Tibial artery (tissue), 4 donors: Measurements from ENCODE around the gene SLC12A2.

ENCODE experiments used
- DNase-seq, 2 donors: peaks; one replicate each; pipeline ENCODE4 v3.0.0-alpha.2; 2019
- H3K27ac ChIP-seq, 2 donors: fragments of 200-600 bp; sonication (generic) in 1 of 2; 1 replicate in 1 of 2; 2 replicates in 1 of 2; pipeline ENCODE4 v1.5.1; 2018 to 2019; ENCODE audit warnings: mild to moderate bottlenecking in 1 of 2
- H3K27me3 ChIP-seq, 2 donors: fragments of 200-600 bp; sonication (generic) in 1 of 2; one replicate each; pipeline versions ENCODE4 v1.5.1 to v1.6.0; 2016 to 2019
- H3K36me3 ChIP-seq, 3 donors: fragments of 200-600 bp; sonication (generic) in 2 of 3; one replicate each; pipeline ENCODE4 v1.5.1; 2016 to 2019; ENCODE audit warnings: mild to moderate bottlenecking in 2 of 3
- H3K4me1 ChIP-seq, 4 donors: fragments of 200-600 bp; sonication (generic) in 2 of 4; 1 replicate in 3 of 4; 2 replicates in 1 of 4; pipeline ENCODE4 v1.5.1; 2016 to 2019
- H3K4me3 ChIP-seq, 2 donors: fragments of 200-600 bp; sonication (generic) in 1 of 2; 1 replicate in 1 of 2; 2 replicates in 1 of 2; pipeline ENCODE4 v1.5.1; 2018 to 2019; ENCODE audit warnings: mild to moderate bottlenecking in 2 of 2
- H3K9me3 ChIP-seq, 3 donors: fragments of 200-600 bp; sonication (generic) in 1 of 3; one replicate each; pipeline ENCODE4 v1.5.1; 2016 to 2019
- intact Hi-C: fragments of 100-400 bp; cut with DNase I; formaldehyde crosslinking; loops from one replicate; pipeline ENCODE4 v1.15.0; 2023; ENCODE audit warnings: low total_unique reads
- TF ChIP-seq, protein P1 (sequence below), 2 experiments: fragments of 200-600 bp in 1 of 2; fragments of 450-650 bp in 1 of 2; IDR thresholded peaks; one replicate each; pipeline ENCODE4 v1.5.1; 2017 to 2019; ENCODE audit warnings: antibody characterized with exemption in 2 of 2, mild to moderate bottlenecking in 1 of 2, moderate library complexity in 1 of 2

SLC12A2 gene

DNA sequence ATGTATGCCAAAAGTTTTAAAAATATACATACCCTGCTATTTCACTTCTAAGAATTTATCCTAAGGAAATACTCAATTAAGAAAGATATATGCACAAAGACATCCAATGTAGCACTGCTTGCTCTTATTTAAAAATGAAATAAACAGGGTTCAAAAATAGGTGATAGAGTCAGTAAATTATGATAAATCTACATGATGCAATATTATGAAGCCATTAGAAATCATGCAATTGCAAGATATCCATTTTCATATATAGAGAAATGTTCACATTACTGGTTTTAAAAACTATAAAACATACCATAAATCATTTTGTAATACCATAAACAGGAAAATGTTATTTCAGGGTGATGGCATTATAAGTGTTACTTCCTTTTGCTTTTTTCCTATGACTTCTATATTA, 8.6 kb upstream of the SLC12A2 start:
- DNase-seq = no peak
- Histone ChIP-seq H3K9me3 (no peaks in the 10 kb centered on the region), H3K27me3 (no peaks in the 10 kb centered on the region), H3K27ac (no peak overlapping the region), H3K36me3 (peaks cover 0 to 7% (median 0%) of the 10 kb centered on the region in 3 donors), H3K4me3 (no peak overlapping the region), H3K4me1 (peaks cover 0 to 17% (median 3%) of the 10 kb centered on the region in 4 donors)
- intact Hi-C loops = no loop called here
- TF ChIP-seq, protein P1, sequence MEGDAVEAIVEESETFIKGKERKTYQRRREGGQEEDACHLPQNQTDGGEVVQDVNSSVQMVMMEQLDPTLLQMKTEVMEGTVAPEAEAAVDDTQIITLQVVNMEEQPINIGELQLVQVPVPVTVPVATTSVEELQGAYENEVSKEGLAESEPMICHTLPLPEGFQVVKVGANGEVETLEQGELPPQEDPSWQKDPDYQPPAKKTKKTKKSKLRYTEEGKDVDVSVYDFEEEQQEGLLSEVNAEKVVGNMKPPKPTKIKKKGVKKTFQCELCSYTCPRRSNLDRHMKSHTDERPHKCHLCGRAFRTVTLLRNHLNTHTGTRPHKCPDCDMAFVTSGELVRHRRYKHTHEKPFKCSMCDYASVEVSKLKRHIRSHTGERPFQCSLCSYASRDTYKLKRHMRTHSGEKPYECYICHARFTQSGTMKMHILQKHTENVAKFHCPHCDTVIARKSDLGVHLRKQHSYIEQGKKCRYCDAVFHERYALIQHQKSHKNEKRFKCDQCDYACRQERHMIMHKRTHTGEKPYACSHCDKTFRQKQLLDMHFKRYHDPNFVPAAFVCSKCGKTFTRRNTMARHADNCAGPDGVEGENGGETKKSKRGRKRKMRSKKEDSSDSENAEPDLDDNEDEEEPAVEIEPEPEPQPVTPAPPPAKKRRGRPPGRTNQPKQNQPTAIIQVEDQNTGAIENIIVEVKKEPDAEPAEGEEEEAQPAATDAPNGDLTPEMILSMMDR (IDR thresholded peaks at IDR 0.05) = no peak

DNA sequence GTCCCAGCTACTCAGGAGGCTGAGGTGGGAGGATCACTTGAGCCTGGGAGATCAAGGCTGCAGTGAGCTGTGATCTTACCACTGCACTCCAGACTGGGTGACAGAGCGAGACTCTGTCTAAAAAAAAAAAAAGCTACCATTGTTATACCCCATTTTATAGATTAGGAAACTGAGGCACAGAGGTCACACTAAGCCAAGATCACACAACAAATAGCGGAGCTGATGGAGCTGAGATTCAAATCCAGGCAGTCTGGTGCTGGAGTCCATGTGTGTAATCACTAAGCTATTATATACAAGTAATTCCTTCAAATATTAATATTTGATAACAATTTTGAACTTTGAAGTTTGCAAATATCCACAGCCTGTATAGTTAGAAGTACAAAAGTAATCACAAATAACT, 6.0 kb upstream of the SLC12A2 start:
- no peak overlapping the region for H3K27ac ChIP-seq

DNA sequence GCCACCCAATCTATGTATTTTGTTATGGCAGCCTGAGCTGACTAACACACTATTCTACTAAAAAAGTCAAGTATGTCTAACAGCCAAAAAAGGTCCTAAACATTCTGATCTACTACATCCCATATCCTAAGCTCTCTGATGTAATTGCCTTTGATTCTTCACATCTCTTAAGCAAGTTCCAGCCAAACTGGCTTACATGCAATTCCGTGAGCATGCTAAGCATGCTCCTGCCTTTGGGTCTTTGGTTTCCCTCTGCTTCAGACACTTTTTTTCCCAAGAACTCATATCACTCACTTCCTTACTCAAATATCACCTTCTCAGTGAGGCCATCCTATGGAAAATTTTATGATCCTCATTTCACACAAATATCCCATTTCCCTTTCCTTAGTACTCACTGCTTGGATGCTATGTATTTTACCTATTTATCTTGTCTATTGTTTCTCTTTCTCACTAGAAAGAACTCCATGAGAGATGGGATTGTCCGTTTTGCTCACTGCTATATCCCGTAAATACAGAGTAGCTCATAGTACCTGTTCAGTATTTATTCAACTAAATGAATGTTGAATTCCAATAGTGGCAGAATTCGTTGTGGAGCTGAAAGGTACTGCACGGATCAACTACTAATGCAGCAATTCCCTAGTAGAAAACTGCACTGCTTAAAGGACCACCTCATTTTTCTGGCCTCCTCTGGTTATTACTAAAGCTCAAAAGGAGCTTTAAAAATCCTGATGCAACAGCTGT, 2.3 kb upstream of the SLC12A2 start:
- peak overlapping the region; percentile 69 to 84 for H3K4me3 ChIP-seq
- peaks cover 0 to 61% (median 21%) of the 10 kb centered on the region in 4 donors for H3K4me1 ChIP-seq
- DNase-seq = no peak
- no peaks in the 10 kb centered on the region for H3K27me3 ChIP-seq
- TF ChIP-seq, protein P1 (IDR thresholded peaks at IDR 0.05) = peak in 1 of 2 experiments; percentile 21
- intact Hi-C loops = no loop called here
- peak overlapping the region; percentile 86 to 91 for H3K27ac ChIP-seq
- H3K9me3 ChIP-seq = no peaks in the 10 kb centered on the region
- H3K36me3 ChIP-seq = no peaks in the 10 kb centered on the region

More for the DNA sequence above, 6.0 kb upstream of the SLC12A2 start:
- DNase-seq = no peak
- Histone ChIP-seq H3K4me1 (peaks cover 0 to 42% (median 14%) of the 10 kb centered on the region in 4 donors), H3K27me3 (no peaks in the 10 kb centered on the region), H3K4me3 (no peak overlapping the region), H3K9me3 (no peaks in the 10 kb centered on the region), H3K36me3 (peaks cover 0 to 7% (median 0%) of the 10 kb centered on the region in 3 donors)
- intact Hi-C loops = no loop called here
- TF ChIP-seq, protein P1 (IDR thresholded peaks at IDR 0.05) = no peak

DNA sequence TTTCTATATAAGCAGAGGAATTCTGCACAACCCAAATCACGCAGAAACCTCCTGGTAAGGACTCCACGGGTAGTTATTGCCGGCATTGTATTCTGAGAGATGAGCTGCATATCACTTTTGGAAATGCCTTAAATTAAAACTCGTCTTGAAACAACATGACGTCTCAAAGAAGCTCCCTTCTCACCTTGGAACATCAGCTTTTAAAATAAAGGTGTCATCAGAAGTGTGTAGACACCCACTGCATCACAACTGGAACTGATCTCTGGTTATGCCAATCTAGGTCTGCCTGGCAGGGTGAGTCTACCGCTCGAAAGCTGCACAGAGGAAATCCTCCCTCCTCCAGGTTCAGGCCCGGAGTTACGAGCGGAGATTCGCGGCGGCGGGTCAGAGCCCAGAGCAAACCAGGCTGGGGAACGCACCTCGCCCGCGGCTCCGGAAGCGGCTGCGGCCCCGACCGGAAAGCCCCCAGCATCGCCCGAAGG, 974 bp upstream of the SLC12A2 start:
- intact Hi-C loops = no loop called here

DNA sequence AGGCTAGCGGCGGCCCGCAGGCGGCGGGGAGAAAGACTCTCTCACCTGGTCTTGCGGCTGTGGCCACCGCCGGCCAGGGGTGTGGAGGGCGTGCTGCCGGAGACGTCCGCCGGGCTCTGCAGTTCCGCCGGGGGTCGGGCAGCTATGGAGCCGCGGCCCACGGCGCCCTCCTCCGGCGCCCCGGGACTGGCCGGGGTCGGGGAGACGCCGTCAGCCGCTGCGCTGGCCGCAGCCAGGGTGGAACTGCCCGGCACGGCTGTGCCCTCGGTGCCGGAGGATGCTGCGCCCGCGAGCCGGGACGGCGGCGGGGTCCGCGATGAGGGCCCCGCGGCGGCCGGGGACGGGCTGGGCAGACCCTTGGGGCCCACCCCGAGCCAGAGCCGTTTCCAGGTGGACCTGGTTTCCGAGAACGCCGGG, 253 bp downstream of the SLC12A2 start:
- peaks cover 0 to 61% (median 18%) of the 10 kb centered on the region in 4 donors for H3K4me1 ChIP-seq
- intact Hi-C loops = no loop called here
- no peaks in the 10 kb centered on the region for H3K9me3 ChIP-seq

More for the DNA sequence above, 974 bp upstream of the SLC12A2 start:
- Histone ChIP-seq H3K4me3 (peak overlapping the region; percentile 69 to 84), H3K27me3 (no peaks in the 10 kb centered on the region), H3K36me3 (no peaks in the 10 kb centered on the region), H3K27ac (peak overlapping the region; percentile 86 to 91), H3K4me1 (peaks cover 0 to 64% (median 21%) of the 10 kb centered on the region in 4 donors), H3K9me3 (no peaks in the 10 kb centered on the region)
- TF ChIP-seq, protein P1 (IDR thresholded peaks at IDR 0.05) = no peak
- DNase-seq = no peak

More for the DNA sequence above, 253 bp downstream of the SLC12A2 start:
- H3K27me3 ChIP-seq = no peaks in the 10 kb centered on the region
- peak overlapping the region; percentile 69 to 84 for H3K4me3 ChIP-seq
- H3K36me3 ChIP-seq = no peaks in the 10 kb centered on the region
- DNase-seq = peak in 1 of 2 donors; percentile 79
- TF ChIP-seq, protein P1 (IDR thresholded peaks at IDR 0.05) = peak; percentile 31 to 40
- H3K27ac ChIP-seq = peak overlapping the region; percentile 86 to 91
